Measurements from ENCODE around the gene CYP2U1. TPM values are rescaled to one million over a fixed set of nuclear protein-coding genes. Genes with fewer than 3 reads are reported as not detected.
"Not testable (repeated sequence)": the region's sequence is repeated elsewhere in the genome, so short reads cannot be mapped to it uniquely, and the experiment has no call there.

Gene CYP2U1
- 7.1 TPM for total RNA-seq
- long read RNA-seq, full-length matches to known transcripts: 2 of 3 reads
- long read RNA-seq, partial matches to known transcripts: 0 of 3 reads
- long read RNA-seq, other reads (novel, unspliced or antisense): 1 of 3 reads

DNA sequence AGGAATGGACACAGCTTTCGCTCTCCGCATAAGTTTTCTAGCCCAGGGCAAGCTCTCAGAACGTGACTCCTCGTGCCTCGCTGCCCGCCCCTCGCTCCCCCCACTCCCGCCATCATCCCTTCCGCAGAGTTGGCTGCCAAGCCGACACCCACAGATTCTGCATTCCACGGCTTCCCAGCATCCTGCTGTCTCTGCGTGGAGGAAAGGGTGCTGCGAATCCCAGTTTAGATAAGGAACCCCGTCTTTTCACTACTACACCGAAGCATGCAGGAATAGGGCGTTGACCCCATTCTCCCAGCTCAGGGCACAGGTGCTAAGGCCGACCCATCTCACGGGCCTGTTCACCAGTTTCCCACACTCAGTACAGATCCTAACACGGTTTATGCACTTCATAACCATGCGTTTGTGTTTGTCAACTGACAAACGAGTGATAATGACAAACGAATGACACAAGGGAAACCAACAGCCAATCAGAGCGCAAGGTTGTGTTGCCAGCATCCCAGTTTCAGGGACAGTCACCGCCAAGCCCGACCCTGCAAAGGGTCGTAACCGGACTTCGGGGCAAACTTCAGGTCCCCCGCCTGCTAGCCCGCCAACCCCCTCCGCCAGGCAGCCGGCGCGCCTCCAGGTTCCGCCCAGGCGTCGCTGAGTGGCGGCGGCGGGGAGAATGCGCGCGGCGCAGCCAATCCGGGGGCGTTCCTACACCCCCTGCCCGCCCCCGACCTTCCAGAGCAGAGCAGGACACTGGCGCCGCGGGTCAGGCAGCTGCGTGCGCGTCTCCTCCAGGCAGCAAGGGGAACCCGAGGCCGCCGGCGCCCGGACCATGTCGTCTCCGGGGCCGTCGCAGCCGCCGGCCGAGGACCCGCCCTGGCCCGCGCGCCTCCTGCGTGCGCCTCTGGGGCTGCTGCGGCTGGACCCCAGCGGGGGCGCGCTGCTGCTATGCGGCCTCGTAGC is at the start of gene CYP2U1:
TSS of gene CYP2U1 (plus strand) at position 729 of the 954 bp plus-strand sequence. CDS start at position 824, 95 bp downstream.
- intact Hi-C loops (cut with DNase I): loop anchor here (2.0 kb wide), 1 partner anchor 58 kb away; the partner anchor contains the start of gene HADH
- peak; percentile 99 for ATAC-seq

DNA sequence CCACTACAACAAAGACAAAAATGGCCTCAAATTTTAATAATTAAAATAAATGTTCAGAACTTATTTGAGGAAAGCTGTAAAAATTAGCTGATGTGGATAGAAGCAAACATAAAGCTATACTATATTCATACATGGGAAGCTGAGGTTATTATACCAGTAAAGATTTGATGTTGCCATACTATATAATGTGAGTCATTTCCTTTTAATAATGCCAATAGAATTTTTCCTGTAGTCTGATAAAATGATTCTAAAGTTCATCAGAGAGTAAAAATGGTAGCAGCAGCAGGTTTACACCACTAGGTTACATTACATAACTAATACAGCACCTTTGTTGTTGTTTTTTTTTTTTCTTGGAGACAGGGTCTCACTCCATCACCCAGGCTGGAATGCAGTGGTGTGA is 45.5 kb upstream of the CYP2U1 start:
- DNase-seq (ENCODE audit: missing footprints): no peak
- ATAC-seq: no peak
- intact Hi-C loops (cut with DNase I): no loop called here

More for the DNA sequence above, at the start of gene CYP2U1:
- DNase-seq (ENCODE audit: missing footprints): peak; percentile 96

DNA sequence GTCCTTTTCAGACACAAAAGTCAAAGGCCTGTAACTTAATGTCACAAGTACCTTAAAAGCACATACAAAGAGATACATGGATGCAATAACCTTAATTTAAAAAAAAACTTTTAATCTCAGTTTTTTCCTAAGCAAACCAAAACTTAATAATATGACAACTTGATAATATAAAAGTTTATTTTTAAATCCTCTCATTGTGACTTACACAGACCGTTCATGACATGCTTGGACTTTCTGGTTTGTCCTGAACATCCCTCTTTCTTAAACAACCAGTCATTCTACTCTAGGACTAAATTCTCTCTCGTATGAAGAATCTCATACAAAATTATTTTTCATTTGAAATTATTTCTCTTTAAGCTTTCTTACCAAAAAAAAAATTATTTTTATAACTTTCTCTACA is 43.1 kb upstream of the CYP2U1 start:
- intact Hi-C loops (cut with DNase I): no loop called here
- ATAC-seq: no peak
- no peak for DNase-seq (ENCODE audit: missing footprints)

DNA sequence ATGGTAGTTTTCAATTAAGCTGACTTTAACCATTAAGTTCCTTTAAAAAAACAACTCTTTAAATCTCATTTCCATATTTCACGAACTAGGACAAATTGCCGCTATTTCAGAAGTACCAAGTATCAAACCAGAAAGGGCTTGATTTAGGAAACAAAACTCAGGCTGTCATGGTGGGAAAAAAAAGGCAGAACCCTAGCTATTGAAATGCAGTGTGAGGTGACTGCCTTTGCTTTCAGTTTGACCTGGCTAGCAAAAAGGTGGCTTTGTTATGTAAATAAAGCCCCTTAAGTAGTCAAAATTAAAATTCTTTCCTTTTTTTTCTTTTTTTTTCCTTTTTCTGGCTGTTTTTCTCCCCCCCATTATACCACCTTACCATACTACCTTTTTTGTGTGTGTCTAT is 40.6 kb upstream of the CYP2U1 start:
- ATAC-seq: no peak
- intact Hi-C loops (cut with DNase I): no loop called here
- no peak for DNase-seq (ENCODE audit: missing footprints)

DNA sequence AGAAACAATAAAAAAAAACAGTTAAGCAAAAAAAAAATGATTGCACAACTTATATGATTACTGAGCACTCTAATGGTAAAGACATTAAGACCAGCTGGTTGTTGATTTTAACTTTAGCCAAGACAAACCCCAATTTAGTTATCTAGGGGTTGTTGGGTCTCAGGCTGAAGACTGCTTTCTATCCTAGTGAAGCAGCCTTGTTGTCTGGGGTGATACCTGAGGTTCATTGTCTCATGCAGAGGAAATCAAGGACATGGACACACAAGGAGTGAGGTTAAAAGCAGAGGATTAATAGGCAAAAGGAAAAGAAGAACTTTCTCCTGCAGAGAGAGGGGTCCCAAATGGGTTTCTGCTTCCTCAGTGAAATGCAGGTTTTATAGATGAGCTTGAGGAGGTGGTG is 40.0 kb upstream of the CYP2U1 start:
- no peak for ATAC-seq
- no peak for DNase-seq (ENCODE audit: missing footprints)
- intact Hi-C loops (cut with DNase I): no loop called here

DNA sequence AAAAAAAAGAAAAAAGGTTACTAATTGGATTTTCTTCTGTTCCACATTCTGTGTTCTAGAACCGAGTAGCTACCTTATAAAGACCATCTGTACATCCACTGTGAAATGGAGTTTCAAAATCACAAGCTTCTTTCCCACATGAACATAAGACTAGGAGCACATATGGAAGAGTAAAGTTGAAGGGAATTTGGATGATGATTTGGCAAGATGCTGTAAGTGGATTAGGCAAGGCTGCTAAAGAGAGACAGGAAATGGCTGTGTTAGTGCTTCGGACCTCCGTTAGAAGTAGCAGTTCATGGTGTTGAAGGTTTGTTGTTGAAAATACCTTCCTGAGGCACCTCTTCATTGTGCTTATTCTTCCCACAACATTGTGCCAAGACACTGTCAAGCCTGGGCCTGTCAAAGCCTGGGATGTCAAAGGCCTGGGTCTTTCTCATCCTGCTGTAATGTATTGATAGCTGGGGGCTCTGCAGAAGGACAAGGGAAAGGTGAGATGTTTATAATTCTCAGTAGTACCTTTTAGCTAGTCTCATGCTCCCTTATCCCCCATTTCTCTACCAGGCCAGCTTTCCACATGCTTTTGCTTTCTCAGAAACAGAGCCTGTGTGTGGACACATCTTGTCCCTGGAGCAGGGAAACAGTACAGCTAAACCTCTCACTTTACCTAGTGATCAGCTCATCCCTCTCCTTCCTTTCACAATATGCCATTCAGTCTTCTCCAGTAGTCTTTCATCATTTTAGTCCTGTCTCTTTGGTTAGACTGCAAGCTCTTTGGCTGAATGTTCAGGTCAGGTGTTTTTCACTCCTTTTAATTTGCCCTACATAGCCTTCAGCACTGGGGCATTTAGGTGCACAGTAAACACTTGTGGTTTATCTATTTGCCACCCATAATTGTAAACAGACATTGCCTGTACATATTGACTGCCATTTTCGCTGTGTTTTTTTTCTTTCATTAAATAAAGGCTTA is 37.9 kb upstream of the CYP2U1 start:
- intact Hi-C loops (cut with DNase I): no loop called here
- ATAC-seq (no peak), DNase-seq (ENCODE audit: missing footprints) (no peak)

DNA sequence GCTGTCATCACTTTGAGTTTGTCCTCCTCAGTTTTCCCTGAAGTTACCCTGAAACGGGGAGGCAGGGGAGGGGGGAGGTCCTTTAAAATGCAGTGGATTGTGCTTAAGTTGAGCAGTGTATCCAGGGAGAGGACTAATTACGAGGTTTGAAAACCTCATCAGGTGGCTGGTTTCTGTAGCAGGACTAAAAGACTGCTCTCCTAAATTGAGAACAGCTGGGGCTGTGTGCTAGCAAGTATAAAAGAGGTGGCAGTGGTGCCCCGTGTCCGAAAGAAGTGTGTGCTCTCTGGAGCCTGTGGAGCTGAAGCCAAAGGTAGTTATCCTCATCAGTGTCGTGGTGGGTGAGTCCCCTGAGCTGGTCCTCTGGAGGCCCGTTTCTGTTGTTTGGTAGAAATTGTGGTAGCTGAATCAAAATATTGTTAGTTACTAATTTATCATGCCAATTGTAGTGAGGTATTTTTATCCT is 37.2 kb upstream of the CYP2U1 start:
- intact Hi-C loops (cut with DNase I): no loop called here
- DNase-seq (ENCODE audit: missing footprints) (no peak), ATAC-seq (no peak)

DNA sequence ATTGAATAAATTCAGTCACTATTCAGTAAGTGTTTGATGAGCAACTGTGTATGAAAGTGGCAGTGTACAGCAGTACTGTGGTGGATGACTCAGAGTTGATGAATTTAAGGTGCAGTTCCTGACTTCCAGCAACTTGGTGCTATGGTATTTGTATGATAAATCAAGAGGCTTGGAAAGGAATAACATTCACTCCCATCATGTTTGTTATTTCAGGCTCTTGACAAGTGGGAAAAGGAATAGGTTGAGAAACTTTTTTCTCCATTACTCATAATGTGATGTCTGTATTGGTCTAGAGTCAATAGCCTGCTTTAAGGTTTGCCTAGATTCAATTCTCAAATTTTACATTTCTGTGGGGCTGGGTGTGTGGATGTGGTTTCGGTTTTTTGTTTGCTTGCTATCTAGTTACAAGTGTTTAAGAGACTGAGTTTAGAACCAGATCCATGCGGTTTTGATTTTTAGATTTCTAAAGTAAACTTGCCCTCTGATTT is 35.1 kb upstream of the CYP2U1 start:
- DNase-seq (ENCODE audit: missing footprints) (no peak), ATAC-seq (no peak)
- intact Hi-C loops (cut with DNase I): loop anchor here (5.0 kb wide), 1 partner anchor 74 kb away; the partner anchor contains the start of gene SGMS2

DNA sequence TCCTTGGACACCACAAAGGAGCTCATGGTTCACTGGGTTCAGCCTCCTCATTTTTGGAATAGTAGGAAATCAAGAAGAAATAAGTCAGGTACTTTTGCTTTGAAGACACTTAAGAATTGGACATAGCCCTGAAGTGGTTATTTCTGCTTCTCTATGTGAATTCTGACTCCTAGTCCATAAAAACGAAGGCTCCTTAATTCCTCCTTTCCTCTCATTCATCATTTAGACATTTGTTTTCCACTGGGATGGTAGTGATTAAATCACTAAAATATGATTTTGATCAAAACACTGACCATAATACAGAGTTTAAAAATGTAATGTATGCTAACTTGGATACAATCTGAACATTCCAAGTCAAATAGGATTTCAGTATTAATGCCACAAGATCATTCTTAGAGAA is 34.7 kb upstream of the CYP2U1 start:
- intact Hi-C loops (cut with DNase I): loop anchor here (5.0 kb wide), 1 partner anchor 74 kb away; the partner anchor contains the start of gene SGMS2
- no peak for DNase-seq (ENCODE audit: missing footprints)
- ATAC-seq: no peak

DNA sequence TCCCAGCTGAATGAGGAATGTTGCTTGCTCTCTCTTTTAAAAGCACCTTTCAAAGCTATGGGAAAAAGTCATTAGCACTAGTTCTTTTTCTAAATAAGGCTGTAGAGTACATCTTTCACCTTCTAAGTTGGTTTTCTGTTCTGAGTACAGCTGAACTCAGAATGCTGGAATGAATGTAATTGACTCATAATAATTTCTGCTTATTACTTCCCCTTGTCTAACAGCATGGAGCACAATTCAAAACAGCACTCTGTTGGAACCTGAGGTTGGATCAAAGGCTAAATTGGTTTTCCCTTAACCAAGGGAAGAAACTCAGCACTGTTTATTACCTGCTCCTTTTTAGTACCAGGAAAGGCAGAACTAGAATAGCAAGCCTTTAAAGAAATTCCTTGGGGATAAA is 33.5 kb upstream of the CYP2U1 start:
- intact Hi-C loops (cut with DNase I): loop anchor here (5.0 kb wide), 1 partner anchor 76 kb away; the partner anchor contains the start of gene SGMS2
- ATAC-seq: no peak
- no peak for DNase-seq (ENCODE audit: missing footprints)

DNA sequence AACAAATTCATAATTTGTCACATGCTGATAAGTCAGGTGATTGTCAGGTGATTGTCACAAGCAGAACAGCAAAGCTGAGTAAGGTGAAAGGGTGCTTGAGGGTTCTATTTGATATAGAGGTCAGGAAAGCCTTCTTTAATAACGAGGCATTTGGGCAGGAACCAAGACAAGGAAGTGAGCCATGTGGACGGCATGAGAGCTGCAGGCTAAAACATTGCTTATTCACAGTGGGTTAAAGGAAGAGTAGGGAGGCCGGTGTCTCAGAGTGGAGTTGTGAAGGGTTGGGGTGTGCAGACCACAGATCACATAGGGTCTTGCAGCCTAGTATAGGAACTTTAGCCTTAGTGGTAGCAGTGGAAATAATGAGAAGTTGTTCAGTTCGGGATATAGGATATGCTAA is 31.3 kb upstream of the CYP2U1 start:
- ATAC-seq: no peak
- intact Hi-C loops (cut with DNase I): no loop called here

DNA sequence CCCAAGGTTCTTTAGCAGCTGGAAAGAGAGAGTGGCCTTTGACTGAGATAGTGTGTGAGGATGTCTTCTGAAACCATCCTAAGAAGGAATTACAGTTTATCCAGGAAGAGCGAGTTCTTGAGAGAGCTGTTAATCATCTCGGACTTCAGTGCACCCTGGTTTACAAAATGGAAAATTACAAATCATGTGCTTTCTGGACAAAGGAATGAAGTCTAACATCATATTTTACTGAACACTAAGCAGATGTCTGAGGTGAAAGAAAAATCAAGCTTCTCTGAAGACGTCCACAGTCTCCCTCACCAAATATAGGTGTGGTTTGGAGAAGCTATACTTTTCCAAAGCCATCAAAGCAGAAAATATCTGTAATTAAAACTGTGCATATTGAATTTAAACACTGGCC is 30.8 kb upstream of the CYP2U1 start:
- ATAC-seq (no peak), DNase-seq (ENCODE audit: missing footprints) (no peak)
- intact Hi-C loops (cut with DNase I): no loop called here

More for the DNA sequence above, 31.3 kb upstream of the CYP2U1 start:
- no peak for DNase-seq (ENCODE audit: missing footprints)

DNA sequence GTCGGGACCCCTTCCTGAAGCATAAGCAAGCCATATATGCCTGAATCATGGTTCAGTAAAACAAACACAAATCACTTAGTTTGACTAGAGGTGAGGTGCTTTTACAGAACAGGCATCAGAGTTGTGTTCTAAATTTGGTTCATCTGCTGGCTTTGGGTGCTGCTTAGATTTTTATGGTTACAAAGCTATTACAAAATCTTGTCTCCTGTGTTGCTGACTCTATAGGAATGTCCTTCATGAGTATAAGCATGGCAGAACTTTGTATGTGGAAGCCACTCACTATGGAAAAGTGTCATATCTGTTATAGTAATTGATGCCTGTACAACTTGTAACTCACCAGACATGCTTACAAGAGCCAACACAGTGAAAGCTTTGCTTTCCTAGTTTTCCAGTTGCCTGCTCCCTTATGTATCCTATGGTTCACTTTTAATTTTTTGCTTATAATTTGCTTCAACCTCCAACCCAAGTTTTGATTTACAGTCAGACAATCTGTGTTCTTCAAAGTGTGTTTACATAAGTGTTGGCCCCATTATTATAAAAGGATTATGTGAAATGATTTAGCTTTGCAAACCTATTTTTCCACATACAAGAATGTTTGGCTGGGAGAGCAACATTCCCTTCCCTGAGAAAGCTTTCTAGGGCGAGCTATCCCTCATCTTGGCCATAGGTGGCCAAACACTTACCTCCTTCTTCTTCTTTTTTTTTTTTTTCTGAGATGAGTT is 30.0 kb upstream of the CYP2U1 start:
- DNase-seq (ENCODE audit: missing footprints): no peak
- ATAC-seq: no peak
- intact Hi-C loops (cut with DNase I): no loop called here

DNA sequence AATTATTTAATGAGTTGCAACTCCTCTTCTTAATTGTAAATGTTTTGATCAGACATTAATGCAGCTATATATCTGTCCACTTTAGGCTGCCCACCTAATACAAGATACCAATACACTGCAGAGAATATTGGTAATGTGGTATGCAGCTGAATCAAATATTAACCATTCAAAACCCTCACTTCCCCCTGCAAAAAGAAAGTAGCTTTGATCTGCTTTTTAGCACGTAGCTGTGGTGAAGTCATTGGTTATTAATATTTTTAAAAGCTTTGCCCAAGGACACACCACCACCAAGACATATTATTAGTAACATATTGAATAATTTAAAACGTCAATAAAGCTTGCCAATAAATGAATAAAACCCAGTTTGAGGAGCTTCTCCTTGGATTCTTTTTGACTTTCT is 28.6 kb upstream of the CYP2U1 start:
- DNase-seq (ENCODE audit: missing footprints) (no peak), ATAC-seq (no peak)
- intact Hi-C loops (cut with DNase I): no loop called here

DNA sequence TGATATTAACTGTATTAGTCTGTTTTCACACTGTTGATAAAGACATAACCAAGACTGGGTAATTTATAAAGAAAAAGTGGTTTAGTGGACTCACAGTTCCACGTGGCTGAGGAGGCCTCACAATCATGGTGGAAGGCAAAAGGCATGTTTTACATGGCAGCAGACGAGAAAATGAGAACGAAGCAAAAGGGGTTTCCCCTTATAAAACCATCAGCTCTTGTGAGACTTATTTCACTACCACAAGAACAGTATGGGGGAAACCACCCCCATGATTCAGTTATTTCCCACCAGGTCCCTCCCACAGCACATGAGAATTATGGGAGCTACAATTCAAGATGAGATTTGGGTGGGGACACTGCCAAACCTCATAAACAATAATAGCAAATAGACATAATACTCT is 26.3 kb upstream of the CYP2U1 start:
- DNase-seq (ENCODE audit: missing footprints); ATAC-seq; intact Hi-C loops (cut with DNase I): not testable (repeated sequence)

DNA sequence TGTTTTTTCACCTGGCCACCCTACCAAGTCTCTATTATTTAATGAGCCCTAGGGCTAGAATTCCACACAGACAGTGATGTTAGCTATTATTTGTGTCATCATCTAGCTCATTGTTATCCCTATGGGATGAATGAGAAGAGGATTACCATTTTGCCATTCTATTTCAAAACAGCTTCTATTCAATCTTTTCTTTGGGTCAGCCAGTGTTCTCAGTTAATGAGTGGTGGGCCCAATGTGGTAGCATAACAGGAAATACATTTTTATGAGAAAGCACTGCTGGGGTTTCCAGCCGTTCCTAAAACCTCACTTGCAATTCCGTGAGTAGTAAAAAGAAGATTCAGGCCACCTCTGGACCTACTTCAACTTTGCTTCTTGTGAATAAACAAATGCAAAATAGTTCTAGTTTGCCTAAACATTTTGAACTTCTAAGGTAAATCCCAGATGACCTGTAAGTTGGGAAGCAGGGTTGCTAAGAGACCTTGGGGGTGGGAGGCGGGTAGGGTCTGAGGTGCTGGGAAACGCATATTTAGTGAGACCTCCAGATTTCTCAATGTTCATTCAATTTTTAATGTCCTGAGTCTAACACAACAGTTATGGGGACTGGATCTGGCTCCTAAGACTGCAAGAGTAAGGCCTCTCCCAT is 24.8 kb upstream of the CYP2U1 start:
- ATAC-seq (no peak), DNase-seq (ENCODE audit: missing footprints) (no peak)
- intact Hi-C loops (cut with DNase I): no loop called here

DNA sequence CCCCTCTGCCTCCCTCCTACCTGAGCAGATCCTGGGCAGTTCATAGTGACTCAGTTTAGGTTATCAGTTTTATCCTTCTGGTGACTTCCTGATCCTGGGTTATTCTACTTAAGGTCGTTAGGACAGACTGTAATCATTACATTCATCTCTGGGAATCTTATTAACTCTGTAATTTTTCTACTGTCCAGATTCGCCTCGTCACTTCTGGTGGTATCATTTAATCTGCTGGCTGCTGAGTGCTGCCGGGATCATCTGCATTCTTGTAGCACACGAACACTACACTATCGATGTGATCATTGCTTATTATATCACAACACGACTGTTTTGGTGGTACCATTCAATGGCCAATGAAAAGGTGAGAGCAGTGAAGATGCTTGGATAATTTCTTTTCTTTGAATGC is 23.0 kb upstream of the CYP2U1 start:
- no peak for DNase-seq (ENCODE audit: missing footprints)
- intact Hi-C loops (cut with DNase I): no loop called here

More for the DNA sequence above, 23.0 kb upstream of the CYP2U1 start:
- ATAC-seq: no peak
